ENCODE results near the gene ADAM12.
"Not testable (repeated sequence)": the region's sequence is repeated elsewhere in the genome, so short reads cannot be mapped to it uniquely, and the experiment has no call there.

Gene ADAM12

DNA sequence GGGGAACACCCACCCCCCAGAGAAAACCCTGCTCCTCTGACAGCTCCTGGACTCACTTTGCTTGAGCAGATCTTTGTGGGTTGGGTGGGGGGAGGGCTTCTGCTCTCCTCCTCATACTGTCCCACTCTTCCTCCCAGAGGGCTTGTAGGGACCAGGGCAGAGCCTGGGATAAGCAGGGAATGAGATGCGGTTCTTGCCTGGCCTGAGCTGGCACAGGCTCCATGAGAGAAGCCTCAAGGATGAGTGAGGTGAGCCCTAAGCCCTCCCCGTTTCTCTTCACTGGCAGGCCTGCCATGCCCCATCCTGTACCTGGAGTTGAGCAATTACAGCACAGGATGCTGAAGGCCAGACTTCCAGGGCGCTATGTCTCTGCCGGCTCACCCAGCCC, 134.7 kb downstream of the ADAM12 start:
- DNase-seq (ENCODE audit: insufficient read length, low spot score) (no peak), FAIRE-seq (no peak)
- TF ChIP-seq CTCF (IDR thresholded peaks at IDR 0.05; ENCODE audit: insufficient read depth, missing control alignments): no peak

GRCh38 chr10:126252884-126253610, 135.2 kb downstream of the ADAM12 start:
- TF ChIP-seq CTCF (IDR thresholded peaks at IDR 0.05; ENCODE audit: insufficient read depth, missing control alignments): no peak
- no peak for FAIRE-seq
- DNase-seq (ENCODE audit: insufficient read length, low spot score): no peak

DNA sequence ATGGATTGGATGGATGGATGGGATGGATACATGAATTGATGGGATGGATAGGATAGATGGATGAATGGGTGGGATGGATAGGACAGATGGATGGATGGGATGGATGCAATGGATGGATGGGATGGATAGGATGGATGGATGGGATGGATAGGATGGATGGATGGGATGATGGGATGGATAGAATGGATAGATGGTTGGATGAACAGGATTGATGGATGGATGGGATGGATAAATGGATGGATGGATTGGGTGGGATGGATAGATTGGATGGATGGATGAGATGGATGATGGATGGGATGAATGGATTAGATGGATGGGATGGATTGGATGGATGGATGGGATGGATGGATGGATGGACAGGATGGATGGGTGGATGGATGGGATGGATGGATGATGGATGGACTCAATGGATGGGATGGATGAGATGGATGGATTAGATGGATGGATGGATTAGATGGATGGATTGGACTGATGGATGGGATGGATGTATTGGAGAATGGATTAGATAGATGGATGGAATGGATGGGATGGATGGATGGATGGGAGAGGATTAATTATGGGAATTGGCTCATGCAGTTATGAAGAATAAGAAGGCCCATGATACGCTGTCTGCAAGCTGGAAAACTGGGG, 136.4 kb downstream of the ADAM12 start:
- no peak for TF ChIP-seq CTCF (IDR thresholded peaks at IDR 0.05; ENCODE audit: insufficient read depth, missing control alignments)
- DNase-seq (ENCODE audit: insufficient read length, low spot score): no peak
- no peak for FAIRE-seq

DNA sequence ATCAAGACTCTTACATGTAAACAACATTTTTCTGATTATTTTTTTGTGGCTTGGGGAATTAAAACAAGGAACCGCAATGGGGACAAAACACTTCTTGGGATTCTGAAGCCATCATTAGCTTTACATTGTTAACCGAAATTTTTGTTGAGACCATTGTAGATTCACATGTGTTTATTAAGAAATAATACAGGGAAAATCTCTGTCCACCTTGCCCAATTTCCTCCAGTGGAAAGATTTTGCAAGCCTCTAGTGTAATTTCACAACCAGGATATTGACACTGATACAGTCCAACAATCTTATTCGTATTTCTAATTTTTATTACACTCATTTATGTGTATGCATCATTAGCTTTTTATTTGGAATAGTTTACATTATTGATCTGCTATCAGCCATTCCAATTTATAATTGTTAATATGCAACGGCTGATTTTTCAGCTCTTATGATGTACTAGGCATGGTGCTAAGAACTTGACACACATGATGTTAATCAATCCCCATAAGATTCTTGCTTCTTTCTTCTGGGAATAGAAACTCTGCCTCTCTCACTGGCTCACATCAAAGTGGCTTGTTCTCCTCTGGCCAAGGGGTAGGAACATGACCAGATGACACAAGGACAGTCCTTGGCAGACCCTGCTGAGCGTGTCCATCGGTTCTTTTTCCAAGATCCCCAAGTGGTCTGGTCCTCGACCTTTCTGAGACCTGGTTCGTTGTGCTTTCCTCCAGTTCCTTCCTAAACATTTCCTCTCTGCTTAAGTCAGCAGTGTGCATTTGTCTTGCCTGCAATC, 137.6 kb downstream of the ADAM12 start:
- no peak for FAIRE-seq

GRCh38 chr10:126250045-126250444, 138.2 kb downstream of the ADAM12 start:
- TF ChIP-seq CTCF (IDR thresholded peaks at IDR 0.05; ENCODE audit: insufficient read depth, missing control alignments): no peak
- FAIRE-seq (no peak), DNase-seq (ENCODE audit: insufficient read length, low spot score) (no peak)

More for the DNA sequence above, 137.6 kb downstream of the ADAM12 start:
- TF ChIP-seq CTCF (IDR thresholded peaks at IDR 0.05; ENCODE audit: insufficient read depth, missing control alignments): no peak
- no peak for DNase-seq (ENCODE audit: insufficient read length, low spot score)

DNA sequence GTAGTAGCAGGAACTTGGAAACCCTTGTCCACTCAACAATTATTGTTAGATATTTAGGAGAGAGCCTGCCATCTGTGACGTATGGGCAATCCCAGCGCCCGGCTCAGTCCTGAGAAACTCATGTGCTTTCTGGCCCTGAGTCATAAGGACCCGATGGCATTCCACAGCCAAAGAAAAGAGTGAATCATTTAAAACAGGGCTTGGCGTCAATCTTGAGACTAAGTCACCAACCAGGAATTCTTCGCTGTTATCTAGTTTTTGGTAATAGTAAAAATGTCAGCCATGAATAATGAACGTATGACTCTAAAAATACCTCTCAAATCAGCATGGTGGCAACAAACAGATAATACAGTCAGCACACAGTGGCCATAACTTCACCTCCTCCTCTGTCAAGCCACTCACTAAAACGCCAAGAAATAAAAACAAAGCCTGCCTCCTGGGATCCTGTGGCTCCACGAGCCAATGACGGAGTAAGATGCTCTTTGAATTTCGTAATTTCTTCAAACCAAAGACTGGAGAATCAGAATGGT, 140.8 kb downstream of the ADAM12 start:
- FAIRE-seq (no peak), DNase-seq (ENCODE audit: insufficient read length, low spot score) (no peak)
- TF ChIP-seq CTCF (IDR thresholded peaks at IDR 0.05; ENCODE audit: insufficient read depth, missing control alignments): no peak

DNA sequence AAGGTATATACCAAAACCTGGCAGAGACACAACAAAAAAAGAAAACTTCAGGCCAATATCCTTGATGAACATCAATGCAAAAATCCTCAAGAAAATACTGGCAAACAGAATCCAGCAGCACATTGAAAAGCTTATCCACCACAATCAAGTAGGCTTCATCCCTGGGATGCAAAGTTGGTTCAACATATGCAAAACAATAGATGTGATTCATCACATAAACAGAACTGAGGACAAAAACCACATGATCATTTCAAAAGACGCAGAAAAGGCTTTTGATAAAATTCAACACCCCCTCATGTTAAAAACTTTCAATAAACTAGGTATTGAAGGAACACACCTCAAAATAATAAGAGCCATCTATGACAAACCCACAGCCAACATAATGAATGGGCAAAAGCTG, 141.9 kb downstream of the ADAM12 start:
- FAIRE-seq; DNase-seq (ENCODE audit: insufficient read length, low spot score): not testable (repeated sequence)
